DOHH2 (cell line): Measurements from ENCODE around the gene BNIP5.

Experiments
- EZH2phosphoT487 ChIP-seq: fragments of 200-600 bp; sonication (generic); IDR thresholded peaks from 2 replicates; pipeline ENCODE4 v1.6.1; 2017; ENCODE audit warnings: borderline replicate concordance, mild to moderate bottlenecking, antibody characterized with exemption, low read length, moderate library complexity, mixed read lengths
- TF ChIP-seq, protein P1 (sequence below): fragments of 200-600 bp; sonication (generic); IDR thresholded peaks from one replicate; pipeline ENCODE4 v1.5.1; 2014; ENCODE audit warnings: antibody characterized with exemption, mild to moderate bottlenecking, low read depth, low read length; ENCODE audit not compliant: poor library complexity, severe bottlenecking

DNA sequence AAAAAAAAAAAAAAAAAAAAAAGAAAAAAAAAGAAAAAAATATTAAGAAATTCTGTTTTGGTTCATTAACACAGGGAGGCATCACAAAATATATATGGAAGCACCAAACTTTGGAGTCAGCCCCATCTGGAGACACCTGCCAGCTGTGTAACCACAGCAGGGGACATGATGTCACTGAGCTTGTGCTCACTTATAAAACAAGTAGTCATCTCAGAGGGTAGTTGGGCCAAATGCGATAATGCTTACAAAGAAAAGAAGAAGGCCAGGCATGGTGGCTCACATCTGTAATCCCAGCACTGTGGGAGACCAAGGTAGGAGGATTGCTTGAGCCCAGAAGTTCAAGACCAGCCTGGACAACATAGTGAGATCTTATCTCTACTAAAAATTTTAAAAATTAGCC, 1.1 kb upstream of the BNIP5 start:
- TF ChIP-seq, protein P1, sequence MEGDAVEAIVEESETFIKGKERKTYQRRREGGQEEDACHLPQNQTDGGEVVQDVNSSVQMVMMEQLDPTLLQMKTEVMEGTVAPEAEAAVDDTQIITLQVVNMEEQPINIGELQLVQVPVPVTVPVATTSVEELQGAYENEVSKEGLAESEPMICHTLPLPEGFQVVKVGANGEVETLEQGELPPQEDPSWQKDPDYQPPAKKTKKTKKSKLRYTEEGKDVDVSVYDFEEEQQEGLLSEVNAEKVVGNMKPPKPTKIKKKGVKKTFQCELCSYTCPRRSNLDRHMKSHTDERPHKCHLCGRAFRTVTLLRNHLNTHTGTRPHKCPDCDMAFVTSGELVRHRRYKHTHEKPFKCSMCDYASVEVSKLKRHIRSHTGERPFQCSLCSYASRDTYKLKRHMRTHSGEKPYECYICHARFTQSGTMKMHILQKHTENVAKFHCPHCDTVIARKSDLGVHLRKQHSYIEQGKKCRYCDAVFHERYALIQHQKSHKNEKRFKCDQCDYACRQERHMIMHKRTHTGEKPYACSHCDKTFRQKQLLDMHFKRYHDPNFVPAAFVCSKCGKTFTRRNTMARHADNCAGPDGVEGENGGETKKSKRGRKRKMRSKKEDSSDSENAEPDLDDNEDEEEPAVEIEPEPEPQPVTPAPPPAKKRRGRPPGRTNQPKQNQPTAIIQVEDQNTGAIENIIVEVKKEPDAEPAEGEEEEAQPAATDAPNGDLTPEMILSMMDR: no peak
- TF ChIP-seq EZH2phosphoT487: no peak
